ENCODE data around the gene TMSB4X. TPM values are rescaled to one million over a fixed set of nuclear protein-coding genes. Genes with fewer than 3 reads are reported as not detected.

The TMSB4X gene
- polyA plus RNA-seq, 3 donors: 15,641 to 31,074 (median 27,127) TPM

GRCh38 chrX:13023979-13024378 is 49.1 kb downstream of the TMSB4X start:
- WGBS (ENCODE audit: insufficient coverage): 80% methylated on average over 3 of the region's 4 CpGs
- no peak overlapping the region for H3K9ac ChIP-seq (ENCODE audit: insufficient read depth, low read length, poor library complexity, severe bottlenecking)

DNA sequence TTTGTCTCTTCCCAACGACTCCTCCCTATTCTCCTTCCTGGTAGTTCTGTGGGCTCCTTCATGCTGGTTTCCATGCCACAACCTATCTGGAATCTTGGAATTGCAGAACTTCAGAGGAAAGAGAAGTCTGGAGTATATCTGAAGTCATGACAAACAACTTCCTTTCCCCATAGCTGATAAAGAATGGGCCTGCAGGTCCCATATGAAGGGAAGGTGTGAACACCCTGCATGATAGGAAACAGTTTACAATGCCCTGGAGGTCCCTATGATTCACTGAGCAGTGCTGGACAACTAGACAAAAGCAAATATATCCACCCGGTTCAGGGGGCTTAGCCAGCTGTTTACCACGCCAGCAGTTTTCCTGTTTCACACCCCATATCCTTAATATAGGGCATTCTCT is 50.1 kb downstream of the TMSB4X start:
- intact Hi-C loops (cut with micrococcal nuclease): no loop called here
- no peak overlapping the region for H3K9ac ChIP-seq (ENCODE audit: insufficient read depth, low read length, poor library complexity, severe bottlenecking)
- H3K27ac ChIP-seq (ENCODE audit: low read depth in 1 of 2, low read length in 2 of 2): no peak overlapping the region
- H3K9me3 ChIP-seq (replicated peaks in 1 of 2; ENCODE audit: control insufficient read depth in 1 of 2, insufficient read depth in 1 of 2, low read length in 2 of 2): no peaks in the 10 kb centered on the region
- TF ChIP-seq, protein P1, sequence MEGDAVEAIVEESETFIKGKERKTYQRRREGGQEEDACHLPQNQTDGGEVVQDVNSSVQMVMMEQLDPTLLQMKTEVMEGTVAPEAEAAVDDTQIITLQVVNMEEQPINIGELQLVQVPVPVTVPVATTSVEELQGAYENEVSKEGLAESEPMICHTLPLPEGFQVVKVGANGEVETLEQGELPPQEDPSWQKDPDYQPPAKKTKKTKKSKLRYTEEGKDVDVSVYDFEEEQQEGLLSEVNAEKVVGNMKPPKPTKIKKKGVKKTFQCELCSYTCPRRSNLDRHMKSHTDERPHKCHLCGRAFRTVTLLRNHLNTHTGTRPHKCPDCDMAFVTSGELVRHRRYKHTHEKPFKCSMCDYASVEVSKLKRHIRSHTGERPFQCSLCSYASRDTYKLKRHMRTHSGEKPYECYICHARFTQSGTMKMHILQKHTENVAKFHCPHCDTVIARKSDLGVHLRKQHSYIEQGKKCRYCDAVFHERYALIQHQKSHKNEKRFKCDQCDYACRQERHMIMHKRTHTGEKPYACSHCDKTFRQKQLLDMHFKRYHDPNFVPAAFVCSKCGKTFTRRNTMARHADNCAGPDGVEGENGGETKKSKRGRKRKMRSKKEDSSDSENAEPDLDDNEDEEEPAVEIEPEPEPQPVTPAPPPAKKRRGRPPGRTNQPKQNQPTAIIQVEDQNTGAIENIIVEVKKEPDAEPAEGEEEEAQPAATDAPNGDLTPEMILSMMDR (IDR thresholded peaks at IDR 0.05): no peak
- Mint-ChIP-seq H3K36me3 (no peaks in the 10 kb centered on the region), H3K27me3 (ENCODE audit: low read depth in 3 of 3) (peaks cover 0 to 46% (median 0%) of the 10 kb centered on the region in 3 donors), H3K9me3 (peaks cover 0 to 6% (median 0%) of the 10 kb centered on the region in 7 donors), H3K27ac (no peak overlapping the region), H3K4me3 (no peak overlapping the region), H3K4me1 (peaks cover 40% of the 10 kb centered on the region)
- 100% methylated on average over 1 of the region's 3 CpGs for WGBS (ENCODE audit: insufficient coverage)
- H3K27me3 ChIP-seq (ENCODE audit: control insufficient read depth in 2 of 2, insufficient read depth in 2 of 2, low read length in 2 of 2): peaks cover 0 to 41% of the 10 kb centered on the region in 2 donors
- H4K20me1 ChIP-seq (ENCODE audit: insufficient read depth, low read length): no peaks in the 10 kb centered on the region
- no peak overlapping the region for H3K4me3 ChIP-seq (replicated peaks in 1 of 3; ENCODE audit: low read depth in 2 of 3, low read length in 3 of 3)
- H3K4me1 ChIP-seq (ENCODE audit: control insufficient read depth in 1 of 2, insufficient read depth in 2 of 2, low read length in 2 of 2): peaks cover 12 to 14% of the 10 kb centered on the region in 2 donors
- no peaks in the 10 kb centered on the region for H3K79me2 ChIP-seq (ENCODE audit: insufficient read depth, low read length)
- H3K4me2 ChIP-seq (replicated peaks; ENCODE audit: extremely low read depth, low read length, poor library complexity, severe bottlenecking): no peak overlapping the region
- DNase-seq: no peak
- H3K36me3 ChIP-seq (replicated peaks in 1 of 2; ENCODE audit: control insufficient read depth in 1 of 2, insufficient read depth in 2 of 2, low read length in 2 of 2): no peaks in the 10 kb centered on the region
- H2AFZ ChIP-seq (ENCODE audit: insufficient read depth, low read depth, low read length, poor library complexity, severe bottlenecking): no peak overlapping the region

More at GRCh38 chrX:13023979-13024378, 49.1 kb downstream of the TMSB4X start:
- H3K4me3 Mint-ChIP-seq: no peak overlapping the region
- Histone ChIP-seq H3K4me2 (replicated peaks; ENCODE audit: extremely low read depth, low read length, poor library complexity, severe bottlenecking) (no peak overlapping the region), H3K36me3 (replicated peaks in 1 of 2; ENCODE audit: control insufficient read depth in 1 of 2, insufficient read depth in 2 of 2, low read length in 2 of 2) (no peaks in the 10 kb centered on the region), H2AFZ (ENCODE audit: insufficient read depth, low read depth, low read length, poor library complexity, severe bottlenecking) (no peak overlapping the region), H3K4me1 (ENCODE audit: control insufficient read depth in 1 of 2, insufficient read depth in 2 of 2, low read length in 2 of 2) (peaks cover 4 to 8% of the 10 kb centered on the region in 2 donors), H3K27me3 (ENCODE audit: control insufficient read depth in 2 of 2, insufficient read depth in 2 of 2, low read length in 2 of 2) (peaks cover 0 to 32% of the 10 kb centered on the region in 2 donors), H3K4me3 (replicated peaks in 1 of 3; ENCODE audit: low read depth in 2 of 3, low read length in 3 of 3) (no peak overlapping the region), H3K79me2 (ENCODE audit: insufficient read depth, low read length) (no peaks in the 10 kb centered on the region), H3K27ac (ENCODE audit: low read depth in 1 of 2, low read length in 2 of 2) (no peak overlapping the region), H3K9me3 (replicated peaks in 1 of 2; ENCODE audit: control insufficient read depth in 1 of 2, insufficient read depth in 1 of 2, low read length in 2 of 2) (no peaks in the 10 kb centered on the region), H4K20me1 (ENCODE audit: insufficient read depth, low read length) (no peaks in the 10 kb centered on the region)
- no peaks in the 10 kb centered on the region for H3K36me3 Mint-ChIP-seq
- DNase-seq: no peak
- H3K27me3 Mint-ChIP-seq (ENCODE audit: low read depth in 3 of 3): peaks cover 0 to 44% (median 0%) of the 10 kb centered on the region in 3 donors
- intact Hi-C loops (cut with micrococcal nuclease): no loop called here
- H3K9me3 Mint-ChIP-seq: peaks cover 0 to 6% (median 0%) of the 10 kb centered on the region in 7 donors
- no peak overlapping the region for H3K27ac Mint-ChIP-seq
- TF ChIP-seq, protein P1 (IDR thresholded peaks at IDR 0.05): no peak
- peaks cover 32% of the 10 kb centered on the region for H3K4me1 Mint-ChIP-seq

Other genes starting within 250 kb of the TMSB4X start
- 10 to 100 TPM in 2 of 3 donors, 1 to 10 TPM in 1; 8.2 to 19.6 (median 17.3) TPM for gene PRPS2, start 183.7 kb upstream of the TMSB4X start, polyA plus RNA-seq
- gene TLR7, start 108.0 kb upstream of the TMSB4X start, polyA plus RNA-seq: 10 to 100 TPM in 2 of 3 donors, 1 to 10 TPM in 1; 4.2 to 27.3 (median 23.0) TPM
- 10 to 100 TPM; 23.1 to 61.9 (median 48.5) TPM for gene TLR8, start 68.5 kb upstream of the TMSB4X start, polyA plus RNA-seq
- not detected for gene FAM9C, start 69.5 kb downstream of the TMSB4X start, polyA plus RNA-seq